ENCODE measurements around the gene OTOA.
"Not testable (repeated sequence)": the region's sequence is repeated elsewhere in the genome, so short reads cannot be mapped to it uniquely, and the experiment has no call there.

DNA sequence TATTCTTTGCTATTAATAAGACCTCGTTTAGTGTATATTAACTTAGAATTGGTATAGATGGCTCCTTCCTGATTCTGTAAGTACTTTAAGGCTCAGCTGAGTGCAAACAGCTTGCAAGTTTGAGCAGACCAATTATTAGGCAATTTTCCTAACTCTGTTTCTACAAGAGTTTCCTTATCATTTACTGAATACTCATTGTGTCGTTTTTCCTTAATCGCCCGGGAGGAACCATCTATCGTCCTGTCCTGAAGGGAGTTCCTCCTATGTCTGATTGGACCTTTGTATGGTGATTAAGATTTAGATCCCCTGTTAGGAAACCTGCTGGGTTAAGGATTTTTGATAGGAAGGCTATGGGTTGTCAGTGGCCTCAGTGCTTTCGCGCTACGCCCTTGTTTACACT lies 32.4 kb upstream of the OTOA start:
- TF ChIP-seq, protein P1, sequence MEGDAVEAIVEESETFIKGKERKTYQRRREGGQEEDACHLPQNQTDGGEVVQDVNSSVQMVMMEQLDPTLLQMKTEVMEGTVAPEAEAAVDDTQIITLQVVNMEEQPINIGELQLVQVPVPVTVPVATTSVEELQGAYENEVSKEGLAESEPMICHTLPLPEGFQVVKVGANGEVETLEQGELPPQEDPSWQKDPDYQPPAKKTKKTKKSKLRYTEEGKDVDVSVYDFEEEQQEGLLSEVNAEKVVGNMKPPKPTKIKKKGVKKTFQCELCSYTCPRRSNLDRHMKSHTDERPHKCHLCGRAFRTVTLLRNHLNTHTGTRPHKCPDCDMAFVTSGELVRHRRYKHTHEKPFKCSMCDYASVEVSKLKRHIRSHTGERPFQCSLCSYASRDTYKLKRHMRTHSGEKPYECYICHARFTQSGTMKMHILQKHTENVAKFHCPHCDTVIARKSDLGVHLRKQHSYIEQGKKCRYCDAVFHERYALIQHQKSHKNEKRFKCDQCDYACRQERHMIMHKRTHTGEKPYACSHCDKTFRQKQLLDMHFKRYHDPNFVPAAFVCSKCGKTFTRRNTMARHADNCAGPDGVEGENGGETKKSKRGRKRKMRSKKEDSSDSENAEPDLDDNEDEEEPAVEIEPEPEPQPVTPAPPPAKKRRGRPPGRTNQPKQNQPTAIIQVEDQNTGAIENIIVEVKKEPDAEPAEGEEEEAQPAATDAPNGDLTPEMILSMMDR (IDR thresholded peaks at IDR 0.05; ENCODE audit: extremely low read depth in 1 of 2, insufficient read depth in 1 of 2, low read depth in 1 of 2, low read length in 2 of 2): not testable (repeated sequence)
- TF ChIP-seq POLR2AphosphoS5 (IDR thresholded peaks at IDR 0.05; ENCODE audit: insufficient read depth, low read depth, low read length); JUN (IDR thresholded peaks at IDR 0.05; ENCODE audit: borderline replicate concordance, insufficient read depth, insufficient read length, low read depth); EZH2 (IDR thresholded peaks at IDR 0.05; ENCODE audit: borderline replicate concordance, low read depth, low read length, severe bottlenecking); POLR2A (IDR thresholded peaks at IDR 0.05; ENCODE audit: low read depth, low read length); FOS (IDR thresholded peaks at IDR 0.05; ENCODE audit: borderline replicate concordance, insufficient read depth, low read length); MYC (IDR thresholded peaks at IDR 0.05; ENCODE audit: low read depth, low read length): not testable (repeated sequence)

All from endothelial cell of umbilical vein (primary cell).